Raji (cell line): ENCODE measurements around the gene WWC2.

Experiments used
- POLR2A ChIP-seq: IDR thresholded peaks from 2 replicates; pipeline ENCODE4 v1.6.1; 2011; ENCODE audit warnings: low read depth, low read length, control low read depth; ENCODE audit not compliant: insufficient read depth

Gene WWC2

DNA sequence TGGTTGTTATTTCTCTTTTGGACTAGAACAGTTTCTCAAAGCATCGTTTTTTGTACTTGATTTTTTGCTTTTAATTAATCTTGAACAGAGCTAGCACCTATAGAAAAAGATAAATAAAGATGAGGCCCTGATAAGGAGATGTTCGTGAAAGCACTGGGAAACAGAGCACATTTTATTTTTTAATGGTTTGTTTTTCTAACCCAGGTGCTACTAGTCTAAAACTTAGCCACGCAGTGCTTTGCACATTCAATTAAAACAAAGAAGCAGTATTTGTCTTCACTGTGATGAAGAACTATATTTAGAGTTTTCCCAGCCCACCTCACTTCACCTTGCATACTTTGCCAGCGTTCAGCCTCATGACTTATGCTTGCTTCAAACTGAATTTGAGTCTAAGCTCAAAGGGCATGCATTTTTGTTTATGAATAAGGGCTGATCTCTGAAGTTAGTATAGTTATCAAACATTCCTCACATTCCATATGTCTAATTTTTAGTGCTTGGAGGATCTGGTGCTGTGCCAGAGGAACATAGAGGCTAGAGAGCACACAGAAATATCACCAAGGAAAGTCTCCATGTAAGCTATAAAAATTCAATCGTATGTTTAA, 76.7 kb downstream of the WWC2 start:
- no peak for TF ChIP-seq POLR2A

DNA sequence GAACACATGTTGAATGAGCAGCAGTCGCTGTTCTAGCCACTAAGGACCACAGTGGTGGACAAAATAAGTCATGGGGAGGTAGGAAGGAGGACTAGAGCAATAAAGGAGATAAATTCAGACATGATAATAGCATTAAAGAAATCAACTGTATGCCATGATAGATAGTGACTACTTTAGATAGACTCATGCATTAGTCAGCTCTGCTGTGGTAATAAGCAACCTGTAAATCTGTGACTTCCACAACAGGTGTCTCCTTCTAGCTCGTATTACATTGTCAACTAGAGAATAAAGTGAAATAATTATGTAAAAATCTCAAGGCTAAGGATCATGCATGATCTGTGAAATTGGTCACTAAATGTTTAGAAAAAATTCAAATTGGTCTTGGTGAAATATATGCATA, 77.9 kb downstream of the WWC2 start:
- TF ChIP-seq POLR2A, result no peak

DNA sequence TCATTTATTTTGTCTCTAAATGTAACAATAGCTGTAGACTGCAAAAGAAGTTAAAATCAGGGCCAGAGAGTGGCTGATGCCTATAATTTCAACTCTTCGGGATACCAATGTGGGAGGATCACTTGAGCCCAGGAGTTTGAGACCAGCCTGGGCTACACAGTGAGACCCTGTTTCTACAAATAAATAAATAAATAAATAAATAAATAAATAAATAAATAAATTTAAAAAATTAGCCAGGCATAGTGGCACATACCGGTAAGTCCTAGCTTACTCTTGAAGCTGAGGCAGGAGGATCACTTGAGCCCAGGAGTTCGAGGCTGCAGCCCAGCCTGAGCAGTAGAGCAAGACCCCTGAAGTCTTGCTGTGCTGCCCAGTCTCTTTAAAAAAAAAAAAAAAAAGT, 79.1 kb downstream of the WWC2 start:
- TF ChIP-seq POLR2A, result no peak

DNA sequence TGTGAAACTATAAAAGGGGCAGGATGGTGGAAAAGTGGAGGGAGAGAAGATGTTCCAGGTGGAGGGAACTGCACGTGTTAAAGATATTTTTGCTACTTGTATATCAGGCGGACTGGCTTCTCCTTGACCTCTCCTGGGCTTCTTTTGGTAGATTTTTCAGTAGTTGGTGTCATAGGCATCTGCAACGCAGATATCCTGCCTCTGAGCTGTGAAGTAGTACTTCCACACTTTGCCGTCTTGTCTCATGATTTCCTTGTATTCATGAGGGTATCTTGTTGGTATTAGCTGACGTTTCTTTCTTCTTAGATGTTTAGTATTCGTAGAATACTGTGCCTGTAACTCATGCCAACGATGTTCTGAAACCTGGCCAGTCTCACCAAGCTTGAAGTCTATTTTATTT, 81.0 kb downstream of the WWC2 start:
- TF ChIP-seq POLR2A, result no peak

DNA sequence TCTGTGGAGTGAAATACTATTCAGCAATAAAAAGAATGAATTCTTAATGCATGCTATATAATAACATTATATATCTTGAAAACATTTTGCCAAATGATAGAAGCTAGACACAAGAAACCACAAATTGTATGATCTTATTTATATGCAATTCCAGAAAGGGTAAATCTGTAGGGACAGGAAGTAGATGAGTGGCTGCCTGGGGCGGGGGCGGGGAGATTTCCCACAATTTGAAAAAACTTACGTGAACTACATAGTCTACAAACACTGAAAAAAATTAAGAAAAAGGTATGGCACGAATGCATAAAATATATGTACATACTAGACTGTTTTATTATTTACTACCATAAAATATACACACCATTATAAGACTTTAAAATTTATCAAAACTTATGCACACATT, 81.6 kb downstream of the WWC2 start:
- TF ChIP-seq POLR2A, result no peak

DNA sequence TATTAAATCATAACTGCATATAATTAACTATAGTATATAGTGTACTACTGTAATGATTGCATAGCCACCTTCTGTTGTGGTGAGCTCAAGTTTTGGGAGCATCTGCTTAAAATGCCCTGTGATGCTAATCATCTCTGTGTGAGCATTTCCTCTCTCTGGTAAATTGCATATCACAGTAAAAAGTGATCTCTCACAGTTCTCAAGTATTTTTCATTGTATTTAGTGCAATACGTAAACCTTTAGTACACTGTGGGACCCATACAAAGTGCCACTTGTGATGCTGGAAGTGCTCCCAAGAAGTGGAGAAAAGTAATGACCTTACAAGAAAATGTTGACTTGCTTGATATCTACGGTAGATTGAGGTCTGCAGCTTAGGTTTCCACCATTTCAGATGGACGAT, 82.0 kb downstream of the WWC2 start:
- no peak for TF ChIP-seq POLR2A

DNA sequence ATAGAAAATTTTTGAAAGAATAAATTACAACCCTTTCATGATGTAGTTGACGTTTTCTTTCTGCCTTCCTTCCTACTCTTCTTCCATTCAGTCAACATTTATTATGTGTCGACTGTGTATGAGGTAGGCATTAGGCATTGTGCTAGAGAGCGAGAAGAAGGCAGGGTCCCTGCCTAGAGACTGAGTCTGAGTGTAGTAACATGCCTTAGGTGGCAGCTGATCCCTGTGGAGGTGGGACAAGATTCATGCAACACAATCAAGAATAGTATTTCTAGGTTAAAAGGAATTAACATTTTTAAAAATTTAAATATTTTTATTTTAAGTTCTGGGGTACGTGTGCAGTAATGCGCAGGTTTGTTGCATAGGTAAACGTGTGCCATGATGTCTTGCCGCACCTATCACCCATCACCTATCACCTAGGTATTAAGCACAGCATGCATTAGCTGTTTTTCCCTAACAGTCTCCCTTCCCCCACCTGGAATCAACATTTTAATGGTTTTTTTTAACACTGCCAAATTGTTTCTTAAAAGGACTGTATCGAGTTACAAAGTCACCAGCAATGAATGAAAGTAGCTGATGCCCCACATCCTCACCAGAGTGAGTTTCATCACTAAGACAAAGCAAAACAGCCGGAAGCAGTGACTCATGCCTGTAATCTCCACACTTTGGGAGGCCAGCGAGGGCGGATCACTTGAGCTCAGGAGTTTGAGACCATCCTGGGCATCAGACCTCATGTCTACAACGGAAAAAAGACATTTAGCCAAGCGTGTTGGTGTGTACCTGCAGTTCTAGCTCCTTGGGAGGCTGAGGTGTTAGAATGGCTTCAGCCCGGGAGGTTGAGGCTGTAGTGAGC, 84.0 kb downstream of the WWC2 start:
- TF ChIP-seq POLR2A, result no peak

DNA sequence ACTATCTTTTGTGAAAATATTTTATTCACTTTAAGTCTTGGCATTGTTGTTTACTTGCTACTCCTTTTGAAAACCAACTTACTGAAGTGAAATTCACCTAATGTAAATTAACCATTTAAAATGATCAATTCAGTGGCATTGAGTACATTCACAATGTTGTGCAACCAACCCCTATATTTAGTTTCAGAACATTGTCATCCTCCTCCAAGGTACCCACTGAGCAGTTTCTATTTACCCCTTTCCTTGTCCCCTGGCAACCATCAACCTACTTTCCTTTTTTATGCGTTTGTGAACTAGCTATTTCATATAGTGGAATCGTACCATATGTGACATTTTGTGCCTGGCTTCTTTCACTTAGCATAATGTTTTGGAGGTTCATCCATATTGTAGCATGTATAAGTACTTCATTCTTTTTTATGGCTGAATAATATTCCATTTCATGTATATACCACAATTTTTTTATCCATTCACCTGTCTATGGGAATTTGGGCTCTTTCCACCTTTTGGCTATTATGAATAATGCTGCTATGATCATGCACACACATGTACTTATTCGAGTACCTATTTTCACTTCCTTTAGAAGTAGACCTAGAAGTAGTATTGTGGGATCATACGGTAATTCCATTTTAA, 85.0 kb downstream of the WWC2 start:
- TF ChIP-seq POLR2A, result no peak

DNA sequence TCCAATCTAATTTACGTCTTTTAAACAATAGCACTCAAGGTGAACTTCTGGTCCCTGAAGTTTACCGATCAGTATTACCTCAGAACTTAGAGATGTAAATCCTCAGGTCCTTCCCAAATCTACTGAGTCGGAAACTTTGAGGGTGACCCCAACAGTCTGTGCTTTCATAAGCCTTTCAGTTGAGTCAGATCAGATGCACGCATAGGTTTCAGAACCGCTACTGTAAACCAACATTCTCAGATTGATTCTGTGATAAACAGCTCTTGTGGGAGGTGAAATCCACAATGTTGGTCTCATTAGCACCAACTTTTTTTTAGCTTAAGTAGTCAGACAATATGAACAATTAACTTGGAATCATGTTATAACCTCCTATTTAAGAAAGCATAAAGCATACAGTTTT, 86.0 kb downstream of the WWC2 start:
- TF ChIP-seq POLR2A, result no peak

DNA sequence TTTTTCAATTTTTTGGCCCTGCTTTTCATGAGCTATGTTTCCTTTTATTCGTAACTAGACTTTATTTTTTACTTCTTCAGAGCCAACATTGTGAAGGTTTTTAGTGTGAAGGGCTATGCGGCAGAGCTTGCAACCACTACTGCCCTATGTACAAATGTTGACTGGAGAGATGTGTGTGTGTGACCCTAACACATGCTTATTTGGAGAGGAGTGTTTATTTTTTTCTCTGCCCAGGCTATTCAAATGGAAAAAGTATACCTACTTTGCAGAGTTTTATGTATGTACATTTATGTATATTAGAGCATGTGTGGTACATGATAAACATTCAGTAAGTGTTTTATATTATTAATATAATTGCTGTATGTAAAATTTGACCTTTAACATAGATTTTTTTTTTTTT, 86.5 kb downstream of the WWC2 start:
- no peak for TF ChIP-seq POLR2A

DNA sequence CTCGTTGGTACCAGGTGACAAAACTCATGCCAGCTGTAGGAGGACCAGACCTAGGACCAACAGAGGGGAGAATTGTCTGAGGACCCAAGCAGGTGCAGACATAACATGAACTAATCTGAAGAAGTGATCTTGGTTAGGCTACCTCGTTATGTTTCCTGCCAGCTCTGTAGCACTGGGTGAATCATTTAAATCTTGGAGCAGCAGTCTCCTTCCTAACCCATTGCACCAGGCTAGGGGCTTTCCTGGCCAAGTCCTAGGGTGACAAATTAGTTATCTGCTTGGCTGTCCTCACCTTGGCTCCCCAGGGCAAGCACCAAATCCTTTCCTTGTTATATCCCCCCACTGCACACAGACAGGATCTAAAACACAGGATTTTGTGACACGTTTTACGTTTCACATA, 87.8 kb downstream of the WWC2 start:
- no peak for TF ChIP-seq POLR2A

DNA sequence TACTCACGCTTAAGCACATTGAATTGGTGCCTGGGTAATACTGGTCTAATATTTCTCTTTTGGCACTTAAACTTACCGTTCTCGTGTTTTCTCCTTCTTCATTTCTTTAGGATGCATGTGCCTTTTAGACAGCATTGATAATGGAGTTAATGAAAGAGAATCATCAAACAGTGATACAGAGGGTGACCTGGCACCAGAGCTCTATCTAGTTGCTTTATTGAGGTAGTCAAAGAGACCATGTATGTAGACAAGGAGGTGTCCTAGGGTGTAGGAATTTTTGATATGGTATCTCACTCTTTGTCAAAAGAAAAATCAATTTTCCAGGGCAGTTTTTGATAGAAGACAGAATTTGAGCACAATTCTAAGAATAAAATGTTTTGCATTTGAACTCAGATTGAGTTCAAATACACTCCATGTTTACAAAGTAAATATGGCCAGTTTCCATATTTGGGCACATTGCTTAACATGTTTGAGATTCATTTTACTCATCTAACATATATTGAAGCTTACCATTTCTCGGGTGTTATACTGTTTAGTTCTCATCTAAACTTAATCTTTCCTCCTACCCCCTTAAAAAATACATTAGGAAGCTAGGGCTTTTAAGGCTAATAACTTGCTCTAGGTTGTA, 92.0 kb downstream of the WWC2 start:
- no peak for TF ChIP-seq POLR2A

DNA sequence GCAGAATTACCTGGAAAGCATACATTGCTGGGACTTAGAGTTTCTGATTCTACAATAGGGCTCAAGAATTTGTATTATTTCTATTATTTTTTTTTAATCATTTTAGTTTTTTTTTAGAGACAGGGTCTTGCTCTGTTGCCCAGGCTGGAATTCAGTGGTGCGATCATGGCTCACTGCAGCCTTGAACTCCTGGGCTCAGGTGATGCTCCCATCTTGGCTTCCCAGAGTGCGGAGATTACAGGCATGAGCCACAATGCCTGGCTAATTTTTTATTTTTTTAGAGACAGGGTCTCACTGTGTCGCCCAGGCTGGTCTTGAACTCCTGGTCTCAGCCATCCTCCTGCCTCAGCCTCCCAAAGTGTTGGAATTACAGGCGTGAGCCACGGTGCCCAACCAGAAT, 92.6 kb downstream of the WWC2 start:
- TF ChIP-seq POLR2A, result no peak

DNA sequence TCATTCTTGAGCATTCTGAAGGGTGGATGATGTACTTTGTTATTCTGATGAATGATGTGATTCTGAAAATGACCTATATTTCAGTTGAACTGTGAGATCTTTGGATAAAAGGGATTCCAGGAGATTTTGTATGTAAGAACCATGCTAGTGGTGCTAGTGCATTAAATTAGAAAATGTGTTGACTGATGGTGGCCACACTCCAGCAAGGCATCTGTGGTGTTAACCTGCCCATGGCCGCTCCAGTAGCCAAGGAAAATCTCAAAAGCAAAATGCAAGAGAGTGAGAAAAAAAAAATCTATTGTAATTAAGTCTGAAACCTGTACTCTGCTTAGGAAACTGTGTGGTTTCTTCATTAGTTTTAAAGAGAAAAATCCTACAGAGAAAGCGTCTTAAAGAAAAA, 93.5 kb downstream of the WWC2 start:
- no peak for TF ChIP-seq POLR2A

DNA sequence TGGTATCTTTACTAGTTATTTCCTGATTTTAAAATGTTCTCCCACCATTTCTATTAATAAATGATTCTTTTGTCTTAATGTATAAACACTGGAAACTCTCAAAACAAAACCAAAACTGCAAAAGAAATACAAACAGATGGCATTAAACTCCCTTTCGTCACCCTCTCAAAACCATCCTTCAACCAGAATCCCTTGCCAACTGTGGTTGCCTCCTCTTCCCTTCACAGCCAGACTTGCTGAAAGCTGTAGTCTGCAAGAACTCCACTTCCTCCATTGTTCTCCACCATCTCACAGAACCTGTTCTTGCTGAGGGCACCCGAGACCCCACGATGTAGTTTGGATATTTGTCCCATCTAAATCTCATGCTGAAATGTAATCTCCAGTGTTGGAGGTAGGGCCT, 96.5 kb downstream of the WWC2 start:
- no peak for TF ChIP-seq POLR2A

DNA sequence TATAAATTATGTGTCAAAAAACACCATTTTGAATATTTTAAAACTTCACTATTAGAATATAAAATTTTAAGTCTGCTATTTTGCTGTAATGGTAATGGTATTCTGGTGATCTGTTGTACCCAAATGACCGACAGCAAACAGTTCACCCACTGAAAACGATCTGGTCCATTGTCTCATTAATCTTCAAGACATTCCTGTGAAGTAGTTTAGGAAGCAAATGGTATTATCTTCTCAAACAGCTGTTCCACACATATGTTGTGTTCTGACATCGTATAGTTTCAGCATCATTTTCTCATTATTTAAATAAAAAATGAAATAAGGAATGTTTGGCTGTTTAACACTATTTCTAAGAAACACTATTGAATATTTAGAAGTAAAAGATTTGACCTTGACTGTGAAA, 98.1 kb downstream of the WWC2 start:
- TF ChIP-seq POLR2A, result no peak

DNA sequence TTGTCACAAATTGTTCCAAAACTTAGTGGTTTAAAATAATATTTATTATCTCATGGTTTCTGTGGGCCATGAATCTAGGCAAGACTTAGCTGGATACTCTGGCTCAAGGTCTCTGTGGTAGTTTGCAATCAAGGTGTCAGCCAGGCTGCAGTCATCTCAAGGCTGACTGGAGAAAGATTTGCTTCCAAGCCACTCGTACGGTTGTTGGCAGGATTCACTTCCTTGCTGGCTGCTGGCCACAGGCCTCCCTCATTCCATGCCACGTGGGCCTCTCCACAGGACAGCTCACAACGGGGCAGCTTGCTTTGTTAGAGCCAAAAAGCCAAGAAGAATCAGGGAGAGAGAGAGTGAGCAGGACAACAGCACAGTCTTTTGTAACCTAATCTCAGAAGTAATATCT, 101.4 kb downstream of the WWC2 start:
- TF ChIP-seq POLR2A, result no peak

DNA sequence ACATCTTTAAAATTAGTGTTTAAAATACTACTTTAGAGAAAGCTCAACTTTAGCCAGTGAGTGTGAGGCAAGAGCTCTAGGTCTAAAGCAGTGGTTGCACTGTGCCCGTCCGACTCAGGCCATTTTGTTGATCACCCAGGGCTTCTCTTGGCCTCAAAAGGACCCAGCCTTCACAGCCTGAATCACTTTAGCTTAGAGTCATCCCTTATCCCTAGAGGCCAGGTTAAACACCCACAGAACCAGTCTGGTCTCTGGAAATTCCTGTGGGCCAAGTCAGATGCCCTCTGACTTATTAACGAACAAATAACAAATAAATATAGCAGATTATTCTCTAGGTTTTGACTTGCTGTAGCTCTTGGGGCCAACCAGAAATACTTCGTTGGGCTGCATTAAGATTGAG, 102.3 kb downstream of the WWC2 start:
- TF ChIP-seq POLR2A, result no peak
